ENCODE data around the gene PAGR1. TPM values are rescaled to one million over a fixed set of nuclear protein-coding genes. Genes with fewer than 3 reads are reported as not detected.

The PAGR1 gene
- total RNA-seq, 1 donor from 2014 or later: 18.1 TPM

- DNase-seq: peak; percentile 80
Measured at GRCh38 chr16:29816694-29817441, 916 bp downstream of the PAGR1 start.

GRCh38 chr16:29818082-29818481 is 2.1 kb downstream of the PAGR1 start:
- Histone ChIP-seq H3K27ac (no peak overlapping the region), H3K9me3 (no peaks in the 10 kb centered on the region), H3K4me1 (peaks cover 68% of the 10 kb centered on the region), H3K36me3 (peaks cover 24% of the 10 kb centered on the region), H3K27me3 (ENCODE audit: low read depth) (no peaks in the 10 kb centered on the region), H3K4me3 (peak overlapping the region; percentile 78)
- DNase-seq (no peak), ATAC-seq (no peak)
- no peak for TF ChIP-seq CTCF (IDR thresholded peaks at IDR 0.05)
- intact Hi-C loops (cut with DNase I): no loop called here

More at GRCh38 chr16:29816694-29817441, 916 bp downstream of the PAGR1 start:
- H3K4me3 ChIP-seq: peak overlapping the region; percentile 78
- H3K27me3 ChIP-seq (ENCODE audit: low read depth): no peaks in the 10 kb centered on the region
- peak; percentile 36 to 42 for ATAC-seq
- no peaks in the 10 kb centered on the region for H3K9me3 ChIP-seq
- H3K36me3 ChIP-seq: peaks cover 24% of the 10 kb centered on the region
- peak overlapping the region; percentile 82 for H3K27ac ChIP-seq
- intact Hi-C loops (cut with DNase I): no loop called here
- TF ChIP-seq CTCF (IDR thresholded peaks at IDR 0.05): no peak
- peaks cover 64% of the 10 kb centered on the region for H3K4me1 ChIP-seq

- Histone ChIP-seq H3K36me3 (peaks cover 24% of the 10 kb centered on the region), H3K27me3 (ENCODE audit: low read depth) (no peaks in the 10 kb centered on the region), H3K27ac (peak overlapping the region; percentile 89), H3K9me3 (no peaks in the 10 kb centered on the region), H3K4me1 (peaks cover 81% of the 10 kb centered on the region), H3K4me3 (peak overlapping the region; percentile 79)
- ATAC-seq (no peak), DNase-seq (no peak)
- TF ChIP-seq CTCF (IDR thresholded peaks at IDR 0.05): no peak
- intact Hi-C loops (cut with DNase I): no loop called here
Measured at GRCh38 chr16:29819506-29819905, 3.6 kb downstream of the PAGR1 start.

GRCh38 chr16:29820271-29820701 is 4.3 kb downstream of the PAGR1 start, which contains the start of gene MVP:
MVP (plus strand) TSS chr16:29820462; CDS start chr16:29830550, 10,088 bp downstream.
- Histone ChIP-seq H3K36me3 (peaks cover 24% of the 10 kb centered on the region), H3K27ac (peak within 1 kb of the TSS; percentile 89), H3K4me3 (peak within 1 kb of the TSS; percentile 79), H3K4me1 (peaks cover 81% of the 10 kb centered on the region), H3K27me3 (ENCODE audit: low read depth) (no peaks in the 10 kb centered on the region), H3K9me3 (no peaks in the 10 kb centered on the region)
- intact Hi-C loops (cut with DNase I): no loop called here
- DNase-seq (peak; percentile 84), ATAC-seq (peak; percentile 59 to 62)
- no peak for TF ChIP-seq CTCF (IDR thresholded peaks at IDR 0.05)

GRCh38 chr16:29820730-29821642 is 5.0 kb downstream of the PAGR1 start:
- intact Hi-C loops (cut with DNase I): no loop called here
- TF ChIP-seq CTCF (IDR thresholded peaks at IDR 0.05): no peak
- peaks cover 27% of the 10 kb centered on the region for H3K36me3 ChIP-seq
- H3K27ac ChIP-seq: peak overlapping the region; percentile 89
- H3K4me3 ChIP-seq: peak overlapping the region; percentile 79
- H3K9me3 ChIP-seq: no peaks in the 10 kb centered on the region
- H3K27me3 ChIP-seq (ENCODE audit: low read depth): no peaks in the 10 kb centered on the region
- peaks cover 87% of the 10 kb centered on the region for H3K4me1 ChIP-seq
- peak; percentile 87 for DNase-seq
- peak; percentile 76 to 80 for ATAC-seq

Data from lower lobe of right lung (tissue), 2 donors.